GM18907 (cell line): ENCODE results near the gene JARID2.

Experiments
- ATAC-seq: cut with Tn5 transposase; IDR thresholded peaks from one replicate; pipeline ENCODE4 v1.9.1; 2021; ENCODE audit warnings: mild to moderate bottlenecking, moderate library complexity; ENCODE audit not compliant: unreplicated experiment

Gene JARID2

DNA sequence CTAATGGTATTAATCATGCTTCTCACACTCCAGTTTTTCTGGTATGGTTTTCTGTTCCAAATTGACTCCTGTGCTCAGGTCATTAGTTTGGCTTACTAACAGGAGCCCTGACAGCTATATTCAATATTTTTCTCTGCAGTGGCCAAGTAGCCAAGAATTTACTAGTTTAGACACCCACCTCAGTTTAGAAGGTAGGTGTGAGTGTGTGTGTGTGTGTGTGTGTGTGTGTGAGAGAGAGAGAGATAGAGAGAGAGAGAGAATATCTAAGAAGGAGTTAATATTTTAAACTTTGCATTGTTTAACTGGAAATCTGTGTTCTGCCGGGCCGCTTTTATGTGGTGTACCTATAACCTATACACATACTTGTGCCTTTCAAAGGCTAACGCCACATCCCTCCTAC lies 18.5 kb downstream of the JARID2 start:
- no peak for ATAC-seq

DNA sequence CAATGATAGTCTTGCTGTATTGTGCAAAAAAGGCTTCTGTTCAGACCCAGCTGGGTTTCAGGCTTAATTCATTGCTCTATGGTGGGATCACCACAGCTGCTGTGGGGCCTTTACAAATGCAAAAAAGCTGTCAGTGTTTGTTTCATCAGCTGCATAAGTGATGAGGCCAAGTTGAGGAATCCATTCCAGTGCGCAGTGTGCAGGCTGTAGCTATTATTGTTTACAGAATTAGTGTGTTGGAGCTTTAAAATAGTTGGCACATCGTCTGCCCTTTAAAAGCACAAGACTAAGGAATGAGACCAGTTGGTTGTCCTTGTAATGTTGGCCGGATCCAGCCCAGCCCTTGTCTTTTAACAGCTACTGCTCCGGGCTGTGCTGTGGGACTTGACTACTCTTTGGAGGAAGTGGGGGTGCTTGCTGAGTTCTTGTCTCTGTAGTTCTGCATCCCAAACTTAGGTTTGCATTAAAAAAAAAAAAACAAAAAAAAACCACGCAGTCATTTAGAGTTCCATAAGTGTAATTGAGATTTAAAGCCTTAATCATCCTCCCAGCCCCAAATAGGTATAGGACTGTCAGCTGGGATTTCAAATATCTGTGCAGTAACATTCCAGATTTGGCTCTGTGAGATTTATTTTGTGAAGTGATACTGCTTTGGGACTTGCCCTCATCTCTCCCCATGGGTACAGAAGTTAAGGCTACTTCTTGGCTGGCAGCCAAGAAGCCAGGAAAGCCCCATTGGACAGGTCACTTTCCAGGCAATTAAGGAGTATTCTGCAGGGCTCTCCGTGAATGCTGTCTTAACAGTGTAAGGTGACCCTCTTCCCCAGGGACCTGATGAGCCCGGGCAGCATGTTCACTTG lies 19.3 kb downstream of the JARID2 start:
- ATAC-seq, result no peak

DNA sequence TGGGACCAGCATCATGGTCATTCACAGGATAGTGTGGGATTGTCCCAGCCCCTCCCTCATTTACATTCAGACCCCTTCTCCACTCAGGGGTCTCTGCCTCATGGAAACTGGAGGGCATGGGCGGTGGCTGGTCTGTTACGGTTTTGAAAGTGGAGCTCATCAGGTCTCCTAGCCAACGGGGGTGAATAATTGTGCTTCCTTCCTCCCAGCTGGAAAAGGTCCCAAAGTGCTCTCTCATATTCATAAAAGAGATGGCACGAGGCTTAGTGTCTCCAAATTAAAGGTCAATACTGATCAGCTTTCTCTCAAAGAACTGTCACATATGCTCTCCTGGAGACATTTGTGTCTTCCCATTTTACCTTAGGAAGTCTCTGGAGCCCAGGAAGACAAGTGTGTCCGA lies 19.9 kb downstream of the JARID2 start:
- no peak for ATAC-seq

DNA sequence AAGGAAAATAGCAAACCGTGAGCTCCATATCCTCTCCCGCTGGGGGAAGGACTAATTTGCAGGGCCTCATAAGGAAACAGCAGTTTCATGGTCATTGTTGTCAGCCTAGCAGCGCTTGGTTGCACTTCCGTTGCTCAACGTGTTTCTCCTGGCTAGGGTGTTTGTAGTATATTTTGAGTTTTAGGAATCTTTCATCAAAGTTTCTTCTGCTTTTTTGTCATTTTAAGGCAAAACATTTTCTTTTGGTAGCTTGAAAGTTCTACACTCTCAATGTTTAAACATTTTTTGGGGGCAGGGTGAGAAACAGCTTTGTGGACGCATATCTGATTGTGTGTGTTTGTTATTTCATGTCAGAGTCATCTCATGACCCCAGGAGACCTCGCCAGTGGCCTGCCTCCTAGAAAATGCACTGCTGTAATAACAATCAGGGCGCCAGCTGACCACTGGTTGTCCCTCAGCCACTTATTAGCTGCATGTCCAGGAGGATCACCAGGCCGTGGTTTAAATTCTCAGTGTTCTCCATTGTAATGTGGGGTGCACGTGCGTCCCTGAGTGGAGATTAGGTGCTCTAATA lies 20.6 kb downstream of the JARID2 start:
- no peak for ATAC-seq

DNA sequence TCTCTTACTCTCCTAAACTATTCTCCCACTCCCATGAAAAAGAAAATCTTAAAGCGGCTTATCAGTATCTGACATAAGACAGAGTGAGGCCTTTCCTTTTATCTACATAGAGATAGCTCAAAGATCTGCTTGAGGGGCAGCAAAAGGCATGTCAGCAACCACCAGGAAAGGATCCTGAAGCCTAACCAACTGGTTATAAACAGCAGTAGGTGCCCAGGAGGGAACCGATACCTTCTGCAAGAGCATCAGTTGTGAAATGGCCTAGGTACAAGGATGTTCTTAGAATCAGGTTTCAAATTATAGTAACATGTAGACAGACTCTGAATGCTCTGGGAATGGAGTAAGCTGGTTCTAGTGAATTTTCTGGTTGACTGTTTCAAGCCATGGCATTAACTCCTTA lies 21.4 kb downstream of the JARID2 start:
- ATAC-seq, result no peak

DNA sequence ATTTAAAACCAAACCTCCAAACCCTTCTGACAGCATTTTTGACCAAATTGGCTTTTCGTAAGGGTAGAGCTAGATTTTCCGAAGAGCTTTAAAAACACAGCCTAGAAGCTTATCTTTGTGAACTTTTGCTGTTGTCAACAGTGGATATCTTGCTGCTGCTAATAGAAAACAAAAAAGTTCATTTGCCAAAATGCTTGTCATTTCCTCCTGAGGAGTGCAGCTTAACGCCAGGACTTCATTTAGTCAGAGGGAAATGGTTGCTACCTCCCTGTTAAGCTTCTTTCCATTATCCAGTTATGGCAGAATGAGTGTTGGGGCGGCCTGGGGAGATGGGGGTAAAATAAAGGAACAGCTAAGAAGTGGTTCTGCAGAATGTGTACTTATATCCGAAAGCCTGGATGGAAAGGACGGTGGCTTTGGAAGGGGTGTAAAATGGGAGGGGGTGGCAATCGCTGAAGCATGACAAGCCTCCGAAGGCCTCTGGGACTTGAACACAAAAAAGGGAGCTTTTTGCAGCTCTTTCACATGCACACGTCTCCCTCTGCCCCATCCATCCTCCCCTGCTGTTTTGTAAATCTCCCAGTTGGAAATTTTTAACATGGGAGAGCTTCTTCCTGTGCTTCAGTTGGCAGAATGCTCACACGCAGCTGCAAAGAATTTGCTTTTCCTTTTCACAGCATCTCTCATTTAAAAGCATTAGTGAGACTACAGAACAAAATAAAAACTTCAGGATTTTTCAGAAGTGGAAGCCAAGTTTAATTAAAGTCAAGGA lies 22.5 kb downstream of the JARID2 start:
- no peak for ATAC-seq

DNA sequence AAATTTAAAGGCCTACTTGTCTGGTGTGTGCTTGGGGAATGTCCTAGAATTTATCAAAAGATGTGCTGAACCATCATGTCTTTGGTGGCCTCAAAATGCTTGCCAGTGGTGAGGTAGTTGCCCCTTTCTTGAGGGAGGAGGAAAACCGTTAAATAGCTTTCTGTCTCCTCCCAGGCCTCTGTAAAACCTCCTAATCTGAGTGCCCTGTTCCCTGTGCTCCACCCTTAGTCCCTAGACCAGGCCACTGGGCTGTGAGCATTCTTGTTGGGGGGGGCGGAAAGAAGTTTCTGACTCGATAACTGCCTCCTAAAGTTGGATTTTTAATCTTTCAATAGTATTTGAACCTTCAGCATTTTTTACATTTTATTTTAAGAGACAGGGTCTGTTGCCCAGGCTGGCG lies 23.1 kb downstream of the JARID2 start:
- no peak for ATAC-seq

DNA sequence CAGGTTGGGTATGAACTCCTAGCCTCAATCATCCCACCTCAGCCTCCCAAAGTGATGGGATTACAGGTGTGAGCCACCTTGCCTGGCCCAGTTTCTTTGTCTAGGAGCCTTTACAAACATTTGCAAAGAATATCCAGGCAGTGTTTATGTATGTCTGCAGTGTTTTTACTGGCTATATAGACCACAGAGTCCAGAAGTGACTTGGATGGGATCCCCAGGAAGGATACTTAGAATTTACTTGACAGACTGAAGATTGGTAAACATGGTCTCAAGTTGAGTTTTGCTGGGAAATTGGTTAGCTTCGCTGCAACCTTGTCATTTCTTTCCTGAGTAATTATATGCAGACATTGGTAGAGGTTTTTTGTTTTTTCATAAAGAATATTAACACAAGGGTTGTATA lies 23.8 kb downstream of the JARID2 start:
- ATAC-seq, result no peak

DNA sequence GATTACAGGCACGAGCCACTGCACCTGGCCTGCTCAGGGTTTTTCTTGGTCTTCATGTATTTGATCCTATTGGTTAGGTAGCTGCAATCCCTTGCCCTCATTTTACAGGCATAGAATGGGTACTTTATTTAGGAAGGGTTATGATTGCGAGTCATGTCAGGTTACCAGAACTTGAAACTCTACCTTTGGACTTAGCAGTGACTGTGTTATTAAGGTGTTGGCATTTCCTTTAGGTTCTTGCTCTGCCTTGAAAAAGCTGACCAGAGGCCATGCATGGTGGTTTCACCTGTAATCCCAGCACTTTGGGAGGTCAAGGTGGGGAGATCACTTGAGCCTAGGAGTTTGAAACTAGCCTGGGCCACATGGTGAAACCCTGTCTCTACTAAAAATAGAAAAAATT lies 24.5 kb downstream of the JARID2 start:
- ATAC-seq, result no peak

DNA sequence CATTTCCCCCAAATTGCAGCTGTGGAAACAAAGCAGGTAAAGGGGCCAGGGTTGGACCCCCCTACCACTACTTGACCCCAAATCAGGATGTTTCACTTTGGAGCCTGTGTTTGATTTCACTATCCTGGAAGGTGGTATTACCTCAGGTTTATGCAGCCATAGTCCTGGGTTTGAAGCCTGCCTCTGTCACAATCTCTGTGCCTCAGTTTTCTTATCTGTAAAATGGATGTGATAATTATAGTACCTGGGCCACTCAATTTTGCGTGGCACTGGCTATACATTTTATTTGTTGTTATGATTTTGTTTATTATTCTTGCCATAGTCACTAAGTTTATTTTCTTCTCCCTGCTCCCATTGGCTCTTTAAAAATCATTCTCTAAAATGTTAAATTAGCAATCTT lies 26.7 kb downstream of the JARID2 start:
- ATAC-seq, result no peak

DNA sequence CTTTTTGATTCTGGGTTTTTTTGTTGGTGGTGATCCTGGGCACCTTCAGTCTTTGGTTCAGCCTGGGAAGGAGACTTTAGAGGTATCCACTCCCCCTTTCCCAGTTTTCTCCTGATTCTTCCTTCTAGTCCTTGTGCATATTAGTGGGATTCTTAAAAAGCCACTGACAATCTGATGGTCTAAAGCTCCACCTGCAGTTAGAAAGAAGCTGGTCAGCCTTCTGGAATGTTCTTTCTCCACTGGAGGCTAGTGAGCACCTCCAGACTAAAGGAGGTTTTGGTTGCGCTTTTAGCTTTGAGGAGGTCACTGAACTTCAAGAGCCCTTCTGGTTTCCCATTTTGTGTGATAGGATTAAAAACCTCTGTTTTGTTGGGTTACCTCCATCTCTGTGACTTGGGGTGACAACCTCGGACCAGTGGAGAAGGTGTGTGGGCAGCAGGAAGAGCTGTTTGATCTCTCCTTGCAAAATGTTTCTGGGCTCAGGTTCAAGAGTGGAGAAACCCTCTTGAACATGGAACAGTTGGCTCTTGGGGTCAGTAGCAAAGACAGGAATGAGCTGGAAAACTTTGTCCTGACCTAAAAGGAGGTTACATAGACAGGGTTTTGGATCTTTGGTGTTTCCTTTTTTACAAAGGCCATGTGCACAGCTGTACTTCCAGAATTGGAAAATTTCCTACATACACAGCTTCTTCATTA lies 29.0 kb downstream of the JARID2 start:
- no peak for ATAC-seq

DNA sequence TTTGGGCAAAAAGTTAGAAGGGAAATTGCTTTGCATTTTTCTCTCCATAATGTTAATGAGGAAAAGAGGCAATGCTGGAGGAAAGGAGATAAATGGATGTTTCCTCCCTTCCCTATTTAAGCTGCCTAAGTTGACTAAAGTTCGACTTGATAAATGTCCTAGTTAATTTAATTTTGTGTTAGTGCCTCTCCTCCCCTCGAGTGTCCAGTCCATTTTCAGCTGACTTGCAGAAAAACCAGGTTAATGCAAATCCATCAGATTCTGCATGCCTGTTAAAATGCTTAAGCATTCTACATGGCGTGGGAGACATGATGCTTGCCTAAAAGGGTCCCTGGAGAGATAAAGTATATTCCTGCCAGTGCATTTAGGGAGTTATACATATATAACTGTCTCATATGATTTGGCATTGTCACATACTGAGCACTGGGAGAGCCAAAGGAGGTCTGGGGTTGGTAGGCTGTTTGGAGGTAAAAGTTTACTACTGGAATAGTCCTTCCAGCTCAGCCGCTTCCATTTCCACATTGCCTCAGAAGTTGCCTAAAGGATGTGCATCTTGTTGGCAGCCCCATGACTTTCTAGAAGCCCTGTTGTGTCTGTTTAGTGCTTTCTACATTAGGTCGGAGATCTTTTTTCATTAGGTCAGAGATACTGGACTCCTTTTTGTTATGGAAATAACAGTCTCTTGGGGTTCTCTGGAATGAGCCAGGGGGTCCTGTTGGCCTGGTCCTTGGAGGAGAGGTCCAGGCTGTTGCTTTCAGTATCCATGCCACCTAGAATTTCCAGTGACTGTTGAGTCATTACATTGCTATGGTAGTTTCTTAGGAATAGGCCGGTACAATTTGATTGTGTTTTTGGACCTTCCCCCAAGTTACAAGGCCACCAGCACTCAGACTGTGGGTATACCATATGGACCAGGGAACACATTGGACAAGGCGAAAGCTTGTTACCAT lies 30.4 kb downstream of the JARID2 start:
- no peak for ATAC-seq

DNA sequence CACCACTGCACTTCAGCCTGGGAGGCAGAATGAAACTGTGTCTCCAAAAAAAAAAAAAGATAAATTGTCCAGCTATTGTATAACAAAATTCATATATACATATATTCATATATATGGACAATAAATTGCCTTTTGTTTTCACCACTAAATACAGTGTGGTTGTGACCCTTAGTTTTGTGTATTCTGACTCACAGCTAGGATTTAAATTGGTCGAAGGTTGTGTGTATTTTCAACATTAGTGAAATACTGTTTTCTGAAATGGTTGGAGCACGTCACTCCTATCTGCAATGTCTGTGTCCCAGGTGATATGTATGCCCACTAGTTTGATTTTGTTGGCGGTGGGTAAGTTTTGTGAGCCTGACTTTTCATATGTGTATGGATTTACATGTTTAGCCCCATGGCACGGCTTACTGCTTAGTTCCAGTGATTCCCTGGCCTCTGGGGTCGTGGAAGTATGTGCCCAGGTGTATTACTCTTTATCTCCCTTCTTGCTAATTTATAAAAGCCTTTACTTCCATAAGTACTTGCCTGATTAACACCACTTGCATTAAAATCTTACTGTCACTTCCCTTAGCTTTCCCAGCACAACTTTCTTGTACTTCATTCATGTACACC lies 33.3 kb downstream of the JARID2 start:
- no peak for ATAC-seq

DNA sequence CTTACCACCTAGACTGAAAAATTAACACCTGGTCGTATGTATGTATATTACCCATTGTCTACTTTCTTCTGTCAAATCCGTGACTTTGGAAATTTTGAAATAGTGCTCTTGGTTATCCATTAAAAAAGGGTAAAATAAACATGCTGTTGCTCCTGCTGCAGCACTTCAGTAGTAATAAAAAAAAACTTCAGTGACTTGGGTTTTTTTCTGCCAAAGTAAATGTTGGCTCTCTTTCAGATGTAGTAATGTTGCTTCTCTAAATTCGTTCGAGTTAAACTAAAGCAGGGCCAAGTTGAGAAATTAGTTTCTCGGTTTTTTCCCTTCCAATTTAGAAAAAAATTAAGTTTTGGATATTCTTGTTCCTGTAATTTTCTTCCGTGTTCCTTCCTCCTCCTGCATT lies 34.2 kb downstream of the JARID2 start:
- ATAC-seq, result no peak

DNA sequence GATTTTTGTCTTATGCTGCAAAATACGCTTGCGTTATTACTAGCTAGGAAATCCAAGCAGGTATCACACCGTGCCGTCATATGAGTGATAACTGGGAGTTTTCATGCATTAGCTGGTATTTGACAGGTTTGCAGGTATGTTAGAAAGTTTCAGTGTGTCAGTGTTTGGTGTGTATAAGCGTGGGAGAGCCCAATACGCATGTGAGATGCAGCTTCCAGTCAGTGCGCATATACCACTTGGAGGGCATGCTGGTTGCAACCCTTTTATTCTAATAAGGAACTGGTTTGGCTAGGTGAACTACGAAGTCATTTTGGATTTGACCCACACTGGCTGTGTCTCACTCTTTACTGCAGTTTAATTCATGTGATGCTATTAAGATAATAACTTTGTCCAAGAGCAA lies 35.1 kb downstream of the JARID2 start:
- no peak for ATAC-seq

DNA sequence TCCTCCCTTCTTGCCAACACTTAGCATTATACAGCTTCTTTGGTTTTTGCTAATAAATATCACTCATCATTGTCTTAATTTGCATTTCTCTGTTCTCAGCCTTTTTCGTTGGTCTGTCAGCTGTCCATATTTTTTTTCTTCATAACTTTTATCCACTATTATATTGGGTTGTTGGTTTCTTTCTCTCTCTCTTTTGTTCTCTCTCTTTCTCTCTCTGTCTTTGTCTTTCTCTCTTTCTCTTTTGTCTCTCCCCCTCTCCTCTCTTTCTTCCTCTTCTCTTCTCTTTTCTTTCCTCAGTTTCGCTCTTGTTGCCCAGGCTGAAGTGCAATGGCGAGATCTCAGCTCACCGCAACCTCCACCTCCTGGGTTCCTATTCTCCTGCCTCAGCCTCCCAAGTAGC lies 36.5 kb downstream of the JARID2 start:
- ATAC-seq, result no peak

DNA sequence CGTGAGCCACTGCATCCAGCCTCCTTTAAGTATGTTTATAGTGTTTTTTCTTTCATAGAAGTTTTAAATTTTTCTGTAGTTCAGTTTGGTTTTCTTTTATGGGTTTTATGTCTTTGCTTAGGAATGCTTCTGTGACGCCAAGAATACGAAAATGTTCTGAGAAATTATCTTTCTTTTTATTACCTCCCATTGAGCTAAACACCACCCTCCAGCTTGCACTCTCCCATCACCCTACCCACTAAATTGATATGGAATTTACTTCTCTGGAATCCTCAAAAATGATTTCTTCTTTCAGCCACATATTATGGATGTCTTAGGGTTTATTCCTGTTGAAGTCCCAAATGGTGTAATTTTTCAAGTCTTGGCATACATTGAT lies 38.1 kb downstream of the JARID2 start:
- no peak for ATAC-seq

DNA sequence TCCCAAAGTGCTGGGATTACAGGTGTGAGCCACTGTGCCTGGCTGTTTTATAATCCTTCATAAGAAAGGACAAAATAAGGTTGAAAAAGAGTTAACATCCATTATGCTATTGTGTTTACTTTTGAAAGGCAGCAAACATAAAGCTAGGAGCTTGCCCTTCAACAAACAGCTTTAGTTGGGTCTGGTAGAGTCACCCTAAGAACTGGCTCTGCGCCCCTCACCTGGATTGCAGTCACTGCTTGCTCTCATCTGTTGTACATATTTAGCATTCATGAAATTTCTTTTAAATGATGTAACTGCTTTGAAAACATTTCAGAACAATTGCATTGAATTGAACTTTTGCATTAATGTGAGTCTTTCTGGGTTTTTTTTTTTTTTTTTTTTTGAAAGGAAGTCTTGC lies 38.9 kb downstream of the JARID2 start:
- no peak for ATAC-seq

DNA sequence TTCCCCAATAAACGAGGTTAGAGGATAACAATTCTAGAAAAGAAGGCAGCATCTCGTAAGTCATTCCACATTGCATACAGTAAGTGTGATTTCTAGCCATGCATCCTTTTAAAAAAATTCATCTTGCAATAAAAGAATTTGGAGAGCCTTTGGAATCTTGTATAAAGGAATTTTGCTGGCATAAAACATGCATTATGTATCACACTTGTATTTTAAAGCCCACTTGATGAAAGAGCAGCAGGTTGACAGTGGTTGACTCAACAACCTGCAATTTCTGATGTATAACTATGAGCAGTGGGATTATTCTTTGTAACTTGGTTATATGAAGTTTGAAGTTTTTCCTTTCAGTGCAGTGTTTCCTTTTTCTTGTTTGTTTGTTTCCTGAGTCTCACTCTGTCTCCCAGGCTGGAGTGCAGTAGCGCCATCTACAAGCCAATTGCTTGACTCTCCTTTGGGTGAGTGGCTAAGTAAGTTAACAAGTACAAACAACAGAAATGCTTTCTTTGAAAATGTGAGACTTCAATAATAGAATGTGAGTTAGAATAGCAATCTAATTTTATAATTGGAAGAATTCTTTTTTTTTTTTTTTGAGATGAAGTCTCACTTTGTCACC lies 39.9 kb downstream of the JARID2 start:
- ATAC-seq, result no peak
